Upper lobe of left lung (tissue), 4 donors: ENCODE data around the gene LLPH.

Experiments used
- CTCF ChIP-seq, 6 experiments: fragments of 450-650 bp in 4 of 6; fragments of 200-600 bp in 2 of 6; sonication (generic) in 2 of 6; IDR thresholded peaks; one replicate each; pipeline ENCODE4 v1.5.1; 2016 to 2019; ENCODE audit warnings: antibody characterized with exemption in 6 of 6
- EP300 ChIP-seq, 4 donors: sonication (generic); formaldehyde crosslinking; IDR thresholded peaks; one replicate each; pipeline ENCODE4 v1.5.1; 2017; ENCODE audit warnings: antibody characterized with exemption in 4 of 4, control low read depth in 2 of 4
- POLR2A ChIP-seq, 4 donors: fragments of 450-650 bp; IDR thresholded peaks; one replicate each; pipeline ENCODE4 v1.5.1; 2016 to 2017; ENCODE audit warnings: antibody characterized with exemption in 4 of 4, mild to moderate bottlenecking in 2 of 4
- POLR2AphosphoS5 ChIP-seq, 2 donors: sonication (generic); formaldehyde crosslinking; IDR thresholded peaks; one replicate each; pipeline ENCODE4 v1.5.1; 2017; ENCODE audit warnings: antibody characterized with exemption in 2 of 2

GRCh38 chr12:66152732-66153131 is 22.2 kb upstream of the LLPH start:
- TF ChIP-seq CTCF (IDR thresholded peaks at IDR 0.05): no peak
- no peak for TF ChIP-seq POLR2AphosphoS5 (IDR thresholded peaks at IDR 0.05)
- TF ChIP-seq POLR2A (IDR thresholded peaks at IDR 0.05): no peak
- no peak for TF ChIP-seq EP300 (IDR thresholded peaks at IDR 0.05)
